Nephron (organoid): ENCODE measurements around the gene GIT2.
"Not testable (repeated sequence)": the region's sequence is repeated elsewhere in the genome, so short reads cannot be mapped to it uniquely, and the experiment has no call there.

Source experiments
- H3K27ac Mint-ChIP-seq, 3 experiments: 2 replicates each; pipeline ENCODE4 v1.8.0; 2020; ENCODE audit warnings: mixed read lengths in 3 of 3, mild to moderate bottlenecking in 2 of 3, moderate library complexity in 1 of 3
- H3K27me3 Mint-ChIP-seq: 2 replicates; pipeline ENCODE4 v1.8.0; 2021; ENCODE audit warnings: low read depth, mild to moderate bottlenecking, moderate library complexity, mixed read lengths
- H3K36me3 Mint-ChIP-seq: 2 replicates; pipeline ENCODE4 v1.8.0; 2020; ENCODE audit warnings: low read depth, mixed read lengths
- H3K4me1 Mint-ChIP-seq: 2 replicates; pipeline ENCODE4 v1.8.0; 2020; ENCODE audit warnings: mixed read lengths
- H3K4me3 Mint-ChIP-seq, 3 experiments: 2 replicates each; pipeline ENCODE4 v1.8.0; 2020; ENCODE audit warnings: mild to moderate bottlenecking in 3 of 3, mixed read lengths in 3 of 3, moderate library complexity in 2 of 3
- H3K9me3 Mint-ChIP-seq: 2 replicates; pipeline ENCODE4 v1.8.0; 2020; ENCODE audit warnings: mixed read lengths
- CTCF ChIP-seq, 3 experiments: fragments of 200-600 bp; sonication (generic); IDR thresholded peaks; one replicate each; pipeline ENCODE4 v1.5.0; 2021; ENCODE audit warnings: antibody characterized with exemption in 3 of 3; ENCODE audit not compliant: unreplicated experiment in 3 of 3

GIT2 gene

GRCh38 chr12:109900752-109901580 is 95.2 kb downstream of the GIT2 start:
- H3K27me3 Mint-ChIP-seq: no peaks in the 10 kb centered on the region
- H3K27ac Mint-ChIP-seq: peak overlapping the region; percentile 90 to 96 (median 92)
- H3K4me1 Mint-ChIP-seq: peaks cover 29% of the 10 kb centered on the region
- TF ChIP-seq CTCF (IDR thresholded peaks at IDR 0.05; ENCODE audit: unreplicated experiment in 3 of 3): no peak
- peaks cover 20% of the 10 kb centered on the region for H3K36me3 Mint-ChIP-seq
- peak overlapping the region; percentile 88 to 91 (median 90) for H3K4me3 Mint-ChIP-seq
- H3K9me3 Mint-ChIP-seq: no peaks in the 10 kb centered on the region

GRCh38 chr12:109899783-109900751 is 96.1 kb downstream of the GIT2 start, which contains the start of gene TCHP:
TSS of gene TCHP (plus strand) at chr12:109900274. CDS start at chr12:109903027, 2,753 bp downstream.
- peak within 1 kb of the TSS; percentile 90 to 96 (median 92) for H3K27ac Mint-ChIP-seq
- TF ChIP-seq CTCF (IDR thresholded peaks at IDR 0.05; ENCODE audit: unreplicated experiment in 3 of 3): peak in 2 of 3 experiments; percentile 24 to 28
- peaks cover 29% of the 10 kb centered on the region for H3K4me1 Mint-ChIP-seq
- H3K36me3 Mint-ChIP-seq: peaks cover 13% of the 10 kb centered on the region
- H3K9me3 Mint-ChIP-seq: no peaks in the 10 kb centered on the region
- peak within 1 kb of the TSS; percentile 88 to 91 (median 90) for H3K4me3 Mint-ChIP-seq
- no peaks in the 10 kb centered on the region for H3K27me3 Mint-ChIP-seq

DNA sequence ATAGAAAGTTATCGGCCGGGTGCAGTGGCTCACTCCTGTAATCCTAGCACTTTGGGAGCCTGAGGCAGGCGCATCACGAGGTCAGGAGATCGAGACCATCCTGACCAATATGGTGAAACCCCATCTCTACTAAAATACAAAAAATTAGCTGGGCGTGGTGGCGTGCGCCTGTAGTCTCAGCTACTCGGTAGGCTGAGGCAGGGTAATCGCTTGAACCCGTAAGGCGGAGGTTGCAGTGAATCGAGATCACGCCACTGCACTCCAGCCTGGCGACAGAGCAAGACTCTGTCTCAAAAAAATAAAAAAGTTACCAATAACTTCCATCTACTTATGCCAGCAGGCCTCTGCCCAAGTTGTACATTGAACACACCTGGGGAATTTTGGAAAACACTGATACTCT is 96.8 kb downstream of the GIT2 start:
- peaks cover 29% of the 10 kb centered on the region for H3K4me1 Mint-ChIP-seq
- peak overlapping the region in 2 of 3 experiments; percentile 28 to 40 for H3K27ac Mint-ChIP-seq
- peak overlapping the region; percentile 88 to 91 (median 90) for H3K4me3 Mint-ChIP-seq
- H3K36me3 Mint-ChIP-seq, H3K9me3 Mint-ChIP-seq, H3K27me3 Mint-ChIP-seq: not testable (repeated sequence)

- Mint-ChIP-seq H3K4me1 (peaks cover 23% of the 10 kb centered on the region), H3K9me3 (no peaks in the 10 kb centered on the region), H3K27ac (no peak overlapping the region), H3K27me3 (peaks cover 7% of the 10 kb centered on the region), H3K36me3 (no peaks in the 10 kb centered on the region), H3K4me3 (peak overlapping the region in 2 of 3 experiments; percentile 38 to 52)
- no peak for TF ChIP-seq CTCF (IDR thresholded peaks at IDR 0.05; ENCODE audit: unreplicated experiment in 3 of 3)
Observed at GRCh38 chr12:109897029-109897428, 99.1 kb downstream of the GIT2 start.

DNA sequence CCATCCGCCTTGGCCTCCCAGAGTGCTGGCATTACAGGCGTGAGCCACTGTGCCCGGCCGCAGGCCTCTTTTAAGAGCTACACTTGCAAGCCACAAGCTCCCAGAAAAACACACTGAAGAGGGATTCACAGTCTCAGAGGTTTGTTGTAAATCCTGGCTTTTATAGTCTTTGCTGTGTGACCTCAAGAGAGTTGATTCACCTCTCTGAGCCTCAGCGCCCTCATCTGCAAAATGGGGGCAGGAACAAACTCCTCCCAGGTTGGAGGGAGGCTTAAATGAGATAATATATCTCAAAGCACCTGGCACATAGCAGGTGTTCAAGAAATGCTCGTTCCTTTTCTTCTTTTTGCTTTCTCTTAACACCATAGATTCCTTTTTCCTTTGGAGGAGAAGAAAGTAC is 100.0 kb downstream of the GIT2 start:
- Mint-ChIP-seq H3K4me1 (peaks cover 15% of the 10 kb centered on the region), H3K9me3 (no peaks in the 10 kb centered on the region), H3K36me3 (no peaks in the 10 kb centered on the region), H3K4me3 (no peak overlapping the region), H3K27me3 (peaks cover 12% of the 10 kb centered on the region), H3K27ac (no peak overlapping the region)
- TF ChIP-seq CTCF (IDR thresholded peaks at IDR 0.05; ENCODE audit: unreplicated experiment in 3 of 3): no peak

DNA sequence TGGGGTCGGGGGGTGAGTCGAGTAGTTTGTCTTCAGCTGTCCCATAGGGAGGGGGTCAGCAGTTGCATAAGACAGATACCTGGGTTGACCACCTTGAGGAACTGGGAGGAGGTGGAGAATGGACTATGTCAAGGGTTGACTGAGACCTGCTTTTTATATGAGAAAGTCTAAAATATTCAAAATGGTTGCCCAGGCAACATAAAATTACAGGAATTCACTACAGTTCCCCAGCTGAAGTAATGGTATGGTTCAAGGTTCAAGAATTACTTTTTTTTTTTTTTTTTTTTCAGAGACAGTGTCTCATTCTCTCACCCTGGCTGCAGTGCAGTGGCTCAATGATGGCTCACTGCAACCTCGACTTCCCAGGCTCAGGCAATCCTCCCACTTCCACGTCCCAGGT is 101.2 kb downstream of the GIT2 start:
- Mint-ChIP-seq H3K27me3 (peaks cover 12% of the 10 kb centered on the region), H3K36me3 (no peaks in the 10 kb centered on the region)

More for the DNA sequence above, 101.2 kb downstream of the GIT2 start:
- Mint-ChIP-seq H3K27ac (no peak overlapping the region), H3K9me3 (no peaks in the 10 kb centered on the region), H3K4me3 (no peak overlapping the region), H3K4me1 (peaks cover 2% of the 10 kb centered on the region)
- TF ChIP-seq CTCF (IDR thresholded peaks at IDR 0.05; ENCODE audit: unreplicated experiment in 3 of 3): no peak
